Activated CD4-positive, CD25-positive, alpha-beta regulatory T cell treated with anti-CD3 and anti-CD28 coated beads, Interleukin-2, amount 50 U/mL, for 24 hours (primary cell): Measurements from ENCODE around the gene CDKN2D.
"Not testable (repeated sequence)": the region's sequence is repeated elsewhere in the genome, so short reads cannot be mapped to it uniquely, and the experiment has no call there.

Experiments
- ATAC-seq, 2 donors: fragments of 150-1000 bp; cut with Tn5 transposase; one replicate each; pipeline ENCODE4 v1.10.0; 2021; ENCODE audit warnings: mild to moderate bottlenecking in 1 of 2, moderate library complexity in 1 of 2

The CDKN2D gene

GRCh38 chr19:10551698-10552301 is 17.0 kb downstream of the CDKN2D start:
- peak in 1 of 2 donors; percentile 36 for ATAC-seq

- ATAC-seq: not testable (repeated sequence)
Measured at GRCh38 chr19:10551006-10551405, 17.8 kb downstream of the CDKN2D start.

- ATAC-seq: no peak
Measured at GRCh38 chr19:10550336-10550735, 18.4 kb downstream of the CDKN2D start.

GRCh38 chr19:10549733-10550132 is 19.0 kb downstream of the CDKN2D start:
- no peak for ATAC-seq

- no peak for ATAC-seq
Measured at GRCh38 chr19:10548746-10549276, 20.0 kb downstream of the CDKN2D start.

GRCh38 chr19:10546817-10547216 is 22.0 kb downstream of the CDKN2D start:
- ATAC-seq: no peak

GRCh38 chr19:10544753-10545251 is 24.0 kb downstream of the CDKN2D start:
- ATAC-seq: no peak

- ATAC-seq: peak in 1 of 2 donors; percentile 16
Measured at GRCh38 chr19:10544242-10544752, 24.5 kb downstream of the CDKN2D start.

- peak; percentile 87 to 88 for ATAC-seq
Measured at GRCh38 chr19:10543420-10544241, 25.1 kb downstream of the CDKN2D start, which contains the start of gene ATG4D. Gene ATG4D, plus strand, starts transcription at chr19:10543904. Its CDS starts 187 bp downstream, at chr19:10544091.

- ATAC-seq: no peak
Measured at GRCh38 chr19:10543059-10543419, 25.7 kb downstream of the CDKN2D start.

GRCh38 chr19:10539016-10539415 is 29.8 kb downstream of the CDKN2D start:
- not testable (repeated sequence) for ATAC-seq

- ATAC-seq: no peak
Measured at GRCh38 chr19:10538204-10538983, 30.4 kb downstream of the CDKN2D start.

- no peak for ATAC-seq
Measured at GRCh38 chr19:10537668-10538067, 31.1 kb downstream of the CDKN2D start.

- no peak for ATAC-seq
Measured at GRCh38 chr19:10535613-10536012, 33.2 kb downstream of the CDKN2D start.

GRCh38 chr19:10533646-10534386 is 35.0 kb downstream of the CDKN2D start:
- no peak for ATAC-seq

- no peak for ATAC-seq
Measured at GRCh38 chr19:10532457-10532856, 36.3 kb downstream of the CDKN2D start.

GRCh38 chr19:10526887-10527286 is 41.9 kb downstream of the CDKN2D start:
- ATAC-seq: not testable (repeated sequence)

- ATAC-seq: no peak
Measured at GRCh38 chr19:10525636-10526035, 43.1 kb downstream of the CDKN2D start.

- ATAC-seq: no peak
Measured at GRCh38 chr19:10523135-10523636, 45.6 kb downstream of the CDKN2D start.

GRCh38 chr19:10521461-10522171 is 47.2 kb downstream of the CDKN2D start:
- no peak for ATAC-seq
